NCI-H1417 (cell line): ENCODE results near the gene SYNGR1.
"Not testable (repeated sequence)": the region's sequence is repeated elsewhere in the genome, so short reads cannot be mapped to it uniquely, and the experiment has no call there.

Experiments used
- DNase-seq, 3 experiments: peaks; one replicate each; lab custom pipeline; 2025; lab: John Stamatoyannopoulos, UW

SYNGR1 gene

DNA sequence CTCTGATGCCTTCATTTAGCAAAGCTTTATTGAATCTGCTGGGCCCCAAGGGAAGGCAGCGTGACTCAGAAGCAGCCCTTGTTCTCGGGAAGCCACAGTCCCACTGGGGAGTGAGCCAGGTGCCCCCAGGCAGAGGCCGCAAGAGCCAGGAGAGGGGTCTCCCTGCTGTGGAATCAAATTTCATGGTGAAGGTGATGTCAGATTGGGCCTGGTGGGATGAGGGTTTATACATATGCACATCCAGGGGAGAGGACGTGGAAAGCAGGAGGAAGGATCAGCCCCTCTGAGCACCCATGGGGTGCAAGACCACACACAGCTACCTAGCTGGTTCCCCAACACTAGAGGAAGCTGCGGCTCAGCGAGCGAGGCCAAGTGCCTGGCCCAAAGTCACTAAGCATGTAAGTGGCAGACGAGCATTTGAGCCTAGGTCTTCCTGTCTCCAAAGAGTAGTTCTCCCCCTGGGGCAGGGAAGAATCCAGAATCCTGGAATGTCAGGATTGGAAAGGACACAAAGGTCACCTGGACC is 2.0 kb downstream of the SYNGR1 start:
- DNase-seq = no peak

DNA sequence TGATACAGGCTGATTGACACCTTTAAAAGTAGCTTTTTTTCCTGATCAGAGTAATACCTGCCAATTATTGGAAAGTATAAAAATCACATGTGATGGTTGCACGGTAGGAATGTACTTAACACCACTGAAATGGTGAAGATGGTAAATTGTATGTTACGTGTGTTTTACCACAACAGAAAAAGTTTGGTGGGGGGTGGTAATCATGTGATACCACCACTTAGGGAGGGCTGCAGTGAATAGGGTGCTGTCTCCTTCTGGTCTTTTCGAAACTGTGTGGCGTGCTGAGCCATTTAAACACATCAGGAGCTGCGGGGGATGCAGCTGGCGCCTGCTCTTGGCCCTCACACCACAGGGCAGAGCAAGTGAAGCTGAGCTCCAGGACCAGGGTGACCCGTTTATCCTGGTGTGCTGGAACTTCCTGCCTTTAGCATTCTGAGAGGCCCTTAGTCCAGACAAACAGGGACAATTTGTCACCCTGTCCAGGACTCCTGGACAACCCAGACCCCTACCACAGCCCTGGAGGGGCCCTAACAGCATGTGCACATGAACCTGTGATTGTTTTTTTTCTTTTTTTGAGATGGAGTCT is 2.6 kb downstream of the SYNGR1 start:
- no peak for DNase-seq

DNA sequence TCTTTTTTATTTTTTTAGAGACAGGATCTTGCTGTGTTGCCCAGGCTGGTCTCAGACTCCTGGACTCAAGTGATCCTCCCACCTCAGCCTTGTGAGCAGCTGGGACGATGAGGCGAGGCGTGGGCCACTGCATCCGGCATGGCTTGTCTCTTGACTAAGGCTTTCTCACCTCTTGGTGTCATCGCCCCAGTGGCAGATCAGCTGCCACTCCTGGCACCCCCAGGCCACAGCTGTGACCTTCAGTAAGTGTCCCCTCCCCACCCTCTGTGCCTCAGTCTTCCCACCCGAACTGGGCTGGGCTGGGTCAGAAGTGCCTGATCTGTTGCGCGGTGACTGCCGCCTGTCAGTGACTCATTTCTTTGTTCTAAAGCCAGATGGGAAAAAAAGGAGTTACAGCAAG is 3.6 kb downstream of the SYNGR1 start:
- DNase-seq = no peak

DNA sequence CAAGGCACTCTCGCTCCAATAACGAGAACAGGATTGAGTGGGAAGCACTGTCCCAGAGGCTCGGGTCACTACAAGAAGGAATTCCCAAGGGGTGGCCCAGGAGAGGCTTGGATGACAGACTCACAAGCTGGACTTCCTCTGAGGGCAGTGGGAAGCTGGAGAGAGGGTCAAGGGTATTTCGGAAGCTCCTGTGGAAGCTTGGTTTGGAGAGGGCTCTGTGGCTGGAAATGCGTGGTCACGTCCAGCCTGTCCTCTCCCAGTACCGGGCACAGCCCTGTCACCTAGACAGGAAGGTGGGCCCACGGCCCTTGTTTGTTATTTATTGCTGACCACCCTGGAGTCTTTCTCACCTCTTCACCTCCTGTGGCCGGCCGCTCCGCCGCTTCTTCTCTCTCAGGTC is 5.3 kb downstream of the SYNGR1 start:
- no peak for DNase-seq

DNA sequence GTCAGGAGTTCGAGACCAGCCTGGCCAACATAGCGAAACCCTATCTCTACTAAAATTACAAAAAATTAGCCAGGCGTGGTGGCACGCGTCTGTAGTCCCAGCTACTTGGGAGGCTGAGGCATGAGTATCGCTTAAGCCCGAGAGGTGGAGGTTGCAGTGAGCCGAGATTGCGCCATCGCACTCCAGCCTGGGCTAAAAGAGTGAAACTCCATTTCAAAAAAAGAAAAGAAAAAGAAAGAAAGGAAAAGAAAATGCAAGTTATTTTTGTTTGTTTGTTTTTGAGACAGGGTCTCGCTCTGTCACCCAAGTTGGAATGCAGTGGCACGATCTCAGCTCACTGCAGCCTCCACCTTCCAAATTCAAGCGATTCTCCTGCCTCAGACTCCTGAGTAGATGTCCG is 6.0 kb downstream of the SYNGR1 start:
- not testable (repeated sequence) for DNase-seq

DNA sequence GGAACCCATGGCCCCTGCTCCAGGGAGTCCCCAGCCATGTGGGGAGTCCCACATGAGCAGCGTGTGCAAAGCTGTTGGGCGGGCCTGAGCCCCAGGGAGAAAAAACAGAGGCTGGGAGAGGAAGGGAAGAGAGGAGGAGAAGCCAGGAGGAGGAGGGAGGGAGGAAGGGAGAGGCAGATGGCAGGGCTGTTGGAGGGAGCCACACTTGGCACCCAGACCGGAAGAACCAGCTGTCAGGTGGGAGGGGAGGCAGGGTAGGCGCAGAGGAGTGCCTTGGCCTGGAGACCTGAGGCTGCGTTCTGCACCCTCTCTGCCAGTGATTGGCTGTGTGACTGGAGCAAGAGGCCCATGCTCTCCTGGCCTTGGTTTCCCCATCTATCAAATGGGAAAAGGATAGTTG is 6.7 kb downstream of the SYNGR1 start:
- no peak for DNase-seq

DNA sequence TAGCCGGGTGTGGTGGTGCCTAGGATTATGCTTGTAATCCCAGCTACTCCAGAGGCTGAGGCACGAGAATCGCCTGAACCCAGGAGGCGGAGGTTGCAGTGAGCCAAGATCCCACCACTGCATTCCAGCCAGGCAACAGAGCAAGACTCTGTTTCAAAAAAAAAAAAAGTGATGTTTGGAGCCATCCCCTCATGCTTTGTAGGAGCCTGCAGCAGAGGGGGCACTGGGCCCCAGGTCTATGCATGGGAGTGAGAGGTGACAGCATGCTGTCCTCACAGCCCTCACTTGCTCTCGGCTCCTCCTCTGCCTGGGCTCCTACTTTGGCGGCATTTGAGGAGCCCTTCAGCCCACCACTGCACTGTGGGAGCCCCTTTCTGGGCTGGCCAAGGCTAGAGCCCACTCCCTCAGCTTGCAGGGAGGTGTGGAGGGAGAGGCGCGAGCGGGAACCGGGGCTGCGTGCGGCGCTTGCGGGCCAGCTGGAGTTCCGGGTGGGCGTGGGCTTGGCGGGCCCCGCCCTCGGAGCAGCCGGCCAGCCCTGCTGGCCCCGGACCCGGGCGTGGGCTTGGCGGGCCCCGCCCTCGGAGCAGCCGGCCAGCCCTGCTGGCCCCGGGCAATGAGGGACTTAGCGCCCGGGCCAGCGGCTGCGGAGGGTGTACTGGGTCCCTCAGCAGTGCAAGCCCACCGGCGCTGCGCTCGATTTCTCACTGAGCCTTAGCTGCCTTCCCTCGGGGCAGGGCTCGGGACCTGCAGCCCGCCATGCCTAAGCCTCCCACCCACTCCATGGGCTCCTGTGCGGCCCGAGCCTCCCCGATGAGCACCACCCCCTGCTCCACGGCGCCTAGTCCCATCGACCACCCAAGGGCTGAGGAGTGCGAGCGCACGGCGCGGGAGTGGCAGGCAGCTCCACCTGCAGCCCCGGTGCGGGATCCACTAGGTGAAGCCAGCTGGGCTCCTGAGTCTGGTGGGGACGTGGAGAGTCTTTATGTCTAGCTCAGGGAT is 7.6 kb downstream of the SYNGR1 start:
- DNase-seq = not testable (repeated sequence)

DNA sequence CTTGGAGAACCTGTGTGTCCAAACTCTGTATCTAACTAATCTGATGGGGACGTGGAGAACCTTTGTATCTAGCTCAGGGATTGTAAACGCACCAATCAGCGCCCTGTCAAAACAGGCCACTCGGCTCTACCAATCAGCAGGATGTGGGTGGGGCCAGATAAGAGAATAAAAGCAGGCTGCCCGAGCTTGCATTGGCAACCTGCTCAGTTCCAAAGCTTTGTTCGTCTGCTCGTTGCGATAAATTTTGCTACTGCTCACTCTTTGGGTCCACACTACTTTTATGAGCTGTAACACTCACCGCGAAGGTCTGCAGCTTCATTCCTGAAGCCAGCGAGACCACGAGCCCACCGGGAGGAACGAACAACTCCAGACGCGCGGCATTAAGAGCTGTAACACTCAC is 8.4 kb downstream of the SYNGR1 start:
- not testable (repeated sequence) for DNase-seq

DNA sequence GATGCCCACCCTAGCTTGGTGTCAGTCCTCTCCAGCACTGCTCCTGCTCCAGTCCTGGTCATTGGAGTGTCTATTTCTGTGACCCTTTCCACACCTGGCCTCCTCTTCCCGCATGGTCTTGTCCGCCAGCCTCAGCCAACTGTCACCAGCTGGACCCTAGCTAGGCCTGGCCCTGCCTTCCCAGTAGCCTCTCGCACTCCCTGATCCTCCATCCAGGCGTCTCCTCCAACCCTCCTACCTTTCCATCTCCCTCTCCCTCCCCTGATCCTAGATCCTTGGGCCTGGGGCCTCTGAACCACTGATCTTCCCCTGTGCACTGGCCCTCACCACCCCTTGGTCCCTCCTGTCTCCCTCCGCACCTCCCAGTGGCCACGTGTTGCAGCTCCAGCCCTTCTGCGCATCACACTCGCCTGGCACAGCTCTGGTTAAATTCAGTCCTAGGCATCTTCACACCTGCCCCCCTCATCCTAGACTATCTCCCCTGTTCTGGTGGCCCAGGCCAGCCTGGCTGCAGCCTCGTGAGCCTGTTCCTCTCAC is 9.9 kb downstream of the SYNGR1 start:
- no peak for DNase-seq

DNA sequence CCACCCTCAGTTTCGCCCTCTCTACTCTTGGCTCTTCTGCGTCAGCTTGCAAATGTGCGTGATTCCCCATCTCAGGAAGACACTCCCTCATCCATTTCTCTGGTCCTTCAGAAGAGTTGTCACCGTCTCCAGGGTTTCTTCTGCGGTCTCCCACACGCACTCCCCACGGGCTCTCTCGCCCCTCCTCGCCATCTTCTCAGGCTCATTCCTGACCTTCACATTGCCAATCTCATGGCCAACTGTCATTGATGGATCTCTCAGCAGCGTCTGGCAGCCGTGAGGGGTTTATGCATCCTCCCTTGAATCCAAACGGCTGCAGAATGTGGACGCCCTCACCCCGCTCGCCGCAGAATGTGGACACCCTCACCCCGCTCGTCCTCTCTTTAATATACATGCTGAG is 10.5 kb downstream of the SYNGR1 start:
- DNase-seq = no peak

DNA sequence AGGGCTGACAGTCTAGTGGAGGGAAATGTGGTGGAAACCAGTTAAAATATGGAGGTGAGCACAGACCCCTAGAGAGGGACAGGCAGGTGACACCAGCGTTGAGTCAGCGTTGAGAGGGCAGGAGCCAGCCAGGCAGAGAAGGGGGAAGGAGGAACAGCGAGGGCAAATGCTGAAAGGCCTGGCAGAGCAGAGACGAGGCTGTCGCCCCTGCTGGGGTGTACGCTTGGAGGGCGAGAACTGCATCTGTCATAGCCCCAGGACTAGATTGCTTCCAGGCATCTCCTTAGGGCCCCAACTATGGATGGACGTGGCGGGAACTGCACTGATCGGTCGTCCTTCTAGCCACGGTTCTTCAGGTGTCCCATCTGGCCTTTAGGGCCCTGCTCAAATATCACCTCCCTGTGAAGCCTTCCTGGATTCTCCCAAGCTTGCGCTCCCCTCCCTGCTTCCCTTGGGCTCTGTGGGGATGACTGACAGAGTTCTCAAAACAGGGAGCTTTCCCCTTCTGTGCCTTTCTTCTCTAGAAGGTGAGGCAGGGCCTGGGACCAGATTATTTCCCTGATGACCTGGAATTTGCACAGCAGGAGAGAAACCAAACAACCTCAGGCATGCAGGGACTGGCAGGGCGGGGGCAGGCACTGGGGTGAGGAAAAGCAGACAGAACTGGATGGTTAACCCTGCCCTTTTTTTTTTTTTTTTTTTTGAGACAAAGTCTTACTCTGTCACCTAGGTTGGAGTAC is 11.1 kb downstream of the SYNGR1 start:
- peak in 2 of 3 experiments; percentile 3 to 39 for DNase-seq

DNA sequence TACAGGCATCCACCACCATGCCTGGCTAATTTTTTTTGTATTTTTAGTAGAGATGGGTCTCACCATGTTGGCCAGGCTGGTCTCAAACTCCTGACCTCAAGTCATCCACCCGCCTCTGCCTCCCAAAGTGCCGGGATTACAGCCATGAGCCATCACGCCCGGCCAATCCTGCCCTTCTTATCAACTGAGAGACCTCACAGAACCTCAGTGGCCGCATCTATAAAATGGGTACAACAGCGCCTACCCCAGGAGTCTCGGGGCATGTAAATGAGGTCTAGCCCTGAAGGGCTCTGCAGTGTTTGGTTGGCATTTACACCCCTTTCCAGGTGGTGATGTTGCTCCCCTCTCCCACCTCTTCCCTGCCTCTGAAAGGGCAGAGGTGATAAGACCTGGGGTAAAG is 11.7 kb downstream of the SYNGR1 start:
- DNase-seq = no peak

DNA sequence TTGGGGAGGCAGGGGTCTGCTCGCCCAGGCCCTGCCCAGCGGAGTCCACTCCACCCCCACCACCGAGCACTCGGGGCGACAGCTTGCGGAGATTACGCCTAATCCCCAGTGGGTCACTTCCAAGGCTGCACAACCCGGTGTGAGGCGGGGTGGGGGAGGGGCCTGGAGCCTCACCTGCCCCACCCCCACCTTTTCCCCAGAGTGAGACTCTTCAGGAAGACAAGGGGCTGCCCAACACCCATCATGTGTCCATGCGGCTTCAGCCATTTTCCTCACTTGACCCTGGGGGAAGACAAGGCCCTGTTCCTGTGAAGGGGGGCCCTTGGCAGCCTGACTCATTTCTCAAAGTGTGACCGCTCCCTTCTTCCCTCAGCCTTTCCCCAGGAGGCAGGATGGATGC is 12.5 kb downstream of the SYNGR1 start:
- no peak for DNase-seq

DNA sequence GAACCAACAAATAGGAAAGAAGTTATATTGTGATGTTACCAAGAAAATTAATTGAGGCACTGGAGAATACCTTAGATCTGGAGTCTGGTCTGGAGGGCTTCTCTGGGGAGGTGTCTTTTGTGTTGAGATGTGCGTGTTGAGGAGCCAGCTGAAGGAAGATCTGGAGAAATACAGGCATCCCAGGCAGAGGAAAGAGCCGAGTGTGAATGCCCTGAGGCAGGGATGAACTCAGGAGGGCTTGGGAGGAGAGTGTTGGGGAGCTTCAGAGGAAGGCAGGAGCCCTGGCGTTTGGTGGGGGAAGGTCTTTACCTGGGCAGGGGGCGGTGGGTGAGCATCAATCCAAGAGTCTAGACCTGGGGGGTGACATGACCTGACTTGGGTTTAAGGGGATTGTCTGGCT is 13.1 kb downstream of the SYNGR1 start:
- no peak for DNase-seq

DNA sequence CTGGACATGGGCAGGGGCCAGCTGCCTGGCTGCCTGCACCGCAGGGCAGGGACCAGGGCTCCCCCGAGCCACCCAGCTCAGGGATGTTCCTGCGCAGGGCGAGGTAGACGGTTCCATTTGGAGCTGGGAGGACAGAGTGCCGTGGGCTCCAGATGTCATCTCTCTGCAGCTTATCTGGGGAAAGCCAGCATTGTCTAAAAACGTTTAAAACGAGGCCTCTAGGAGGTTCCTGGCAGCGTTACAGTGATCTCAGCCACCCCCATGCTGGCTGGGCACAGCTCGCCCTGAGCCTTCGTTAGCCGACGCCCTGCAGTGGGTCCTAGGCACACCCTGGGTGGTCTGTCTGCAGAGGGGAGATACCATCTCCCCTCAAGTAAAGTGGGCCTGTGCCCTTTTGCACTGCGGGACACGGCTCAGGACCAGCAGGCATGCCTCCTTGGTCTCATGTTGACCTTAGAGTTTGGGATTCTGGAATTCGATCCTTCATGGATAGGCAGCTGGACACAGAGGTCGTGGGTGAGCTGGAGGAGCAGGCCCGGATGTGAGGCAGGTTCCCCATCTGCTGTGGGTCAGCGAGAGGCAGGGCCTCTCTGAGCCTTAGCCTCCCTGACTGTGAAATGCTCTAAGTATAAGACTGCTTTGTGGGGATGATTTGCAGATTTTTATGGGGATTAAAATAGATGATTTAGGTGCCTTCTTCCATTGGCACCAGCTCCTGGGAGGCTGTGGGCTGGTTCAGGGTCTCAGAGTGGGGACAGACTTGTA is 14.1 kb downstream of the SYNGR1 start:
- no peak for DNase-seq

DNA sequence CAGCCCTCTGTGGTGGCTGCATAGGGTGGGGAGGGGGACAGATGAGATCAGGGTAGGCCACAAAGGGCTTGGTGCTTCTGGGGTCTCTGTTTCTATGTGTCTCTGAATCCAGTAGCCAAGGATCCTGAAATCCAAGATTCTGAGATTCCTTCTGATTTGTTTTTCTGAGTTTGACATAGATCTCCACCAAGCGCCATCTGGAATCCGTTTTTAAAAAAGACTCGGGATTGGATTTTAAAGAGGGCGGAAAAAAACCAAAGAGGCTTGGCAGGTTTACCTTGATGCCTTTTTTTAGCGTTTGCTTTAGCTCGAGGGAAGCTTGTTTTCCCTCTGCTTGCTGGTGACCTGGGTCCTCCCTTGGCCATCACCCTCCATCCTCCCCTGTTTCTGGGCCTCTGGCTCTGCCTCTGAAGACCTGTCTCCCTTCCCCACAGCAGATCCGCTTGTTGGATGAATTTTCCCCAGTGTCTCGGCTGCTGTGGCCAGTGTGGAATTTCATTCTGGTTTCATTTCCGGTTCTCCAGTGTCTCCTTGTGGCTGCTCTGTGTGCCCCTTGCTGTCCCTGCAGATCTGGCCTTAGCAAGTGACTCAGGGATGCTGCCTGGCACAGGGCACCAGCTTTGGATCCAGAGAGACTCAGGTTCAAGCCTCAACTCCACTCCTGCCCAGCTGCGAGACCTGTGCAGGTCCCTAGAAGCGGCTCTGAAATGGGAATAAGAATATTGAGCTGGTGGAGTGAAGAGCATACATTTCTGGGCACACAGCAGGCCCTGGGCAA is 15.1 kb downstream of the SYNGR1 start:
- DNase-seq = no peak

DNA sequence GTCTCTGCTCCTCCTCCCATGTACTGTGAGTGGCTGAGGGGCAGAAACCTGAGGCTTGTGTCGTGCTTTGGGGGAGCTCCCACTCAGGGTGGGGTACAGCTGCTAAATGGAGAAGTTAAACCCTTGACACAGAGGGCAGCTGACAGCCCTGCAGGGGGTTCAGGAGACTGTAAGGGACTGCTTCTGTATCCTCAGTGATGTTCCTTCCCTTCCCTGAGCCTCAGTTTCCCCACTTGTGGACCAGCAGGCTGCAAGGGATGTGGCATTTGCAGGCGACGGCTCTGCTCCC is 15.6 kb downstream of the SYNGR1 start:
- DNase-seq = no peak

DNA sequence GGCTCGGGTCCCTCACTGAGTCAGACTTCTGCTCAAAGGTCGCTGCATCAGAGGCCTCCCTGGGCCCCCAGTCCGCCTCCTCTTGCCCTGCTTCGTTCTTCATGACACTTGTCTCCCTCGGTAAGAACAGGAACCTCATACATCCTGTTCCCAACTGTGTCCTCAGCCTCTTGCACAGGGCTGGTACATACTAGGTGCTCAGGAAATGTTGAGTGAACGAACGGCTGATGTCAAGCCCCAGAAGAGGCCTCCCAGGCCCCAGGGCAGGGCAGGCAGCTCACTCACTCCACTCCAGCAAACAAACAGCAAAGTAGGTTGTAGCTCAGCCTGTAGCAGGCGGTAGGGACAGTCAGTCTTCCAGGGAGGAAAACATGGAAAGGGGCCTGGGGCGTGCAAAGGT is 17.2 kb downstream of the SYNGR1 start:
- DNase-seq = no peak

DNA sequence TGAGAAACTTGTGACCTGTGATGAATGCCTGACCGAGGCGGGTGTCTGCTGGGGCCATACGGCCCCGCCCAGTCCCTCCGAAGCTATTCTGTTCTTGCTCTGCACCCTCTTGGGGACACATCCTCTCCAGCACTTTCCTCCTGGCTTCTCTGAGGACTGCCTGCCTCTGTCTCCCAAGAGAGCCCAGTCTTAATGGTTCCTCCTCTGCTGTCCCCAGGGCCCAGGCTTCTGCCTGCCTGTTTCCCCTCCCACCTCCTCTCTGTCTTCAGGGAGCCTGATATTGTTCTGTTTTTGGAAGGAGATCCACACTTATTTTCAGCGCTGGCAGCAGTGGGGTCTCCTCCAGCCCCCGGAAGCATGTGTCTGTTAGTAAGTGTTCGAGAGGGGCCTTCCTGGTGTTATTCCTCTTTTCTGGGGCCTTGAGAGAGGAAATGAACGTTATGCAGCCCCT is 18.7 kb downstream of the SYNGR1 start:
- DNase-seq = no peak

DNA sequence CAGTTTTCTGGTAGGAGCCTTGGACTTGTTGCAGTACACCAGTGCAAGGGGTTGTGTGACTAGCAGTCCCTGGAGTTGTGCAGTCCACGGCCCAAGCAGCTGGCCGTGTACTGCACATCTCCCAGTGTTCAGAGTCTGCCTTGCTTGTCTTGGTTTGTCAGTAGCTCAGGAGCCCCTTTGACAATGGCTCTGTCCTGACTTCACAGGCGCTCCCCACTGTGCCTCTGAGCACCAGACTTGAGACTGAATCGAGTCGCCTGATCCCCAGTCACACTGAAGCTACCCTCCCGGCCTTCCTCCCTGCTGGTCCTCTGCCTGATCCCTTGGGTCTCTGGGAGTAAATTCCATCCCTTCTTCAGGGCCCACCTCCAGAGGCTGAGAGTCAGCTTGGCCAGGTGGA is 19.4 kb downstream of the SYNGR1 start:
- DNase-seq = no peak

DNA sequence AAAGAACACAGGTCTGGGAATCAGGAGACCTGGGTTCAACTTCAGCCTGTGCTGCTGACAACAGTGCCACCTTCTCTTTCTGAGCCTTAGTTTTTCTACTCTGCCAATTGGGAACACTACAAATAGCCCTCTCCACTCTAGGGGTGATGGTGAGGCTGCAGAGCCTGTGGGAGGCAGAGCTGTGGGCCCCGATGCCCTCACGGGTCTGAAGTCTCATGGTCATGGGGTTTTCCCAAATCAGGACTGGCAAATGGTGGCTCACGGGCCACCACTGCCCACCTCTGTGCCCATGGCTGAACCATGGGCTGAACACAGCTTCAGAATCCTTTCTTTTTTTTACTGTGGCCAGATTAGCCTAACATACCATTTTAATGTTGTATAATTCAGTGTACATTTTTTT is 19.8 kb downstream of the SYNGR1 start:
- DNase-seq = no peak
